Midbrain (tissue), 1 donor: ENCODE measurements around the gene NUAK1.

ENCODE experiments used
- DNase-seq: peaks from one replicate; lab custom pipeline; 2025; lab: John Stamatoyannopoulos, UW

Gene NUAK1

DNA sequence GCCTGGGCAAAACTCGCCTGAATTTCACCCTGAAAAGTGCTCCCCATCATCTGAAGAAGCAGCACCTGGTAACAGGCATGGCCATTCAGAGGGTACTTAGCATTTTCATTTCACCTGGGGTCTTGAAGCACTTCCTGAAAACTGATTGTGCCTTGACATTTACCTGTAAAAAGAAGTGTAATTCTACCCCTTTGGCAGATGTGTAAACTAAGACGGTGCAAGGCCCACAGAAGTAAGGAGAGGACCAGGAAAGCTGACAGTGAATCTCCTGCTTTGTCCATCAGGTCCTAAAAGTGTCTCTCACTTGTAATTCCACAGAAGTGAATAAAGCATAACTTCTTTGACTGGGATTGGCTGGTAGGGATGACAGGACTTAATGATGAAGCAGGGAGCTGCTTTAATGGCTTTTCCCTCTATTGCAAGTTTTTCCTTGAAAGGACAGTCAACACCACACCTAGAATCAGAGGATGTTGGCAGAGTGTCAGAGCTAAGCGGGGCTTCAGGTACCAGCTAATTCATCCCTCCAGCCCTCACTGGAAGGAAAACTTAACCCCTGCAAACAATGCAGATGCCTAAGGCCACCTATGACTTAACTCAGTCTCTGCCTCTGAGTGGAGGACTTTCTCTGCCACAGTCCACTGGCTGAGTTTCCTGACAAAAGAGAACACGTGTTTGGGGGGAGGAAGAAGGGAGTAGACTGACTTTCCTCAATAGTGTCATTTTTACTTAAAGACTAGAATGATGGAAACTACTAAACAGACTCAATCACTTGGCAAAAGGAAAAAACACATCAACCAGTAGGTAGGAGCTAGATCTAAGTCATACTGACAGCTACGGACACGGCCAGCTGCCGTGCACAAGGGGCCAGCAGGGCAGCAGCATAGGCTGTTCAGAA, 74.7 kb downstream of the NUAK1 start:
- DNase-seq = no peak

DNA sequence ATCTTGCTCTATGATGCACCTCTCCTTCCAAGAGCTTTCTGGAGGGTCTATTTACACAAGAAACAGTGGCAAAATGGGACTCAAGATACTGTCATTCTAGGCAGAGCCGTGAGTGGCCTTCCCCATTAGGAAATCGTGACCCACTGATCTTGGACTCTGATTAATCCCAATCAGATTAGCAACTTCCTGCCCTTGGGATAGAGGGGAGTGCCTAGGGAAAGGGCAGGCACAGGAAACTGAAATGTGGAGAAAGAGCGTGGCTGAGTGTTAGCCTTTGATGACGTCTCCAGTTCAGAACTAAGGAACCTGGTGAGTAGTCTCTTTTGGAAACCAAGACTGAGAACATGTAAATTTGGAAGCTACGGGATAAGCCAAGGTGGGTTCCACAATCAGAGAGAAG, 76.1 kb downstream of the NUAK1 start:
- DNase-seq = no peak

DNA sequence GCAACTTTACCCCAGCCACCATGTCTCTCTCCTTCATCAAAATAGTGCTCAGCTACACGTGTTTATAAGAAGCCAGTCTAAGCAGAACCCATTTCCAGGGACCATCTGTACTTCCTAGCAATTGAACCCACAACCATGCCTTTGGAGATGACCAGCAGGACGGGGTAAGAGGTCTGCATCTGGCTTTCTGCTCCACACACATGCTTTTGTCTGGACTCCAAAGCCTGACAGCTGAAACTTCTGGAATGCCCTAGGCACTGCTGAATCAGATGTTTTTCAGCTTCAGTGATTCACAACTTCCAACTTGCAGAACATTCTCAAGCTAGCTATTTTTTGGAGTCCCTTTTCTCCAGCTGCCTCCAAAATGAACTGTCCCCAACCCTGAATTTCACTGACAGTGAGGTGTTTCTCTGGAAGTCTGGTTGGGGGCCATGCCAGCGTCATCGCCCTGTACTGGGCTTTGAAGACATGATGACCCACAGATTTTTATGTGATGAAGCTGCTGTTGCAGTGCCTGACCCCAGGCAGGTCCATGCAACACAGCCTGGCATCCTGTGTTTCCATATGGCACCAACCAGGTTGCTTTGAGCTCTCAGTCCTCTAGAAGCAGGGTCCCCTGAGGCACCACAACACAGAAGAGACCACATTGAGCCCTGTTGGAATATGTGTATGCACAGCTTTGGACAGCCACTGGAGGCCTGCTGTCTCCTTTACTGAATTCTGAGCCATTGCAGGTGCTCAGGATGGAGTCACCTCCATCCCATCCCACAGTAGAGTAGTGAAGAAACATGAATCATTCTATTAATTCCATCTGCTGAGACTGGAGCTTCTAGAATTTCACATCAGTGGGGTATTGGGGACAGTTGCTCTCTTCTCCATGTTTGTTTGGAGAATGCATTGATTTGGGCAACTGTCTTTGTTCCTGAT, 80.2 kb downstream of the NUAK1 start:
- no peak for DNase-seq

DNA sequence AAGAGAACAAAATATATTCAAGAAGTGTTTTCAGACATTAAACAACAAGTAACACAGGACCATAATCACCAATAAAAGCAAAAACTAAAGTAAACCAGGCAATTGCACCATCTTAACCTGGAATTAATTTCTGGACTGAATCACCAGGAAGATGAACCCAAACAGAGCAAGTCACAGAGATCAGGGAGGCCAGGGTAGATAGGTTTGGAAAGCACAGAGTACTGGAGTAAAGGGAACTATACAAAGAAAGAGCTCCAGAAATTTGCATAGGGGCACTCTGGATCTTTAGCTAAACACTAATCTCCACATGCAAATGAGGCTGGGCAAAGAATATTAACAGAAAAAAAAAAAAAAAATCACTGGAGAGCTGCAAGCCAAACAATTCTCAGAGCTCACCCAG, 84.7 kb downstream of the NUAK1 start:
- DNase-seq = no peak

DNA sequence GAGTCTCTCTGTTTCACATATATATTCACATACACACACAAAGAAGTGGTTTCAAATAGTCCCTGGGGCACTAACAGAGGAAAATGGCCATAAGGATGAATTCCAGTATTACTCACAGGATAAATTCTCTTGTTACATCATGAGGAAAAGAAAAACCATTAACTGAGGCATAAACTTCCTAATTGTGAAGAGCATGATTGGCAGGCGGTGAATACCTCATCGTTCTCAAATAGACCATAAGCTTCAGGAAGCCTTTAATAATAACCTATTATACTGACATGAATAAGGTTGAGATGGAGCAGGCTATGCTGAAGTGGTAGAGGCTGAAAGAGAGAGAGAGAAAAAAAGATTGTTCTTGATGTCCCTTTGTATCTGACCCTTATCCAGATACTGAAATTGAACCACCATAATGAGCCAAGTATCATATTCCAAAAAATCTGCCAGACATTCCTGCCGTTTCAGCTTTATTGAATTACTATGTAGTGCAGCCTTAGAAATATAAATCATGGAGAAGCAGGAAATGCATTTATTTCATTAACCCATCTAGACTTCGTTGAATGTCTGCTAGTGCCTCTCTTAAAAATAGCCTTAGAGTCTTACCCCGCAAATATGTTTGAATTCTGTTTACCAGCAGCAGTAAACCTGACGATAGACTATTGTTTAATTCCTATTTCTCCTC, 86.8 kb downstream of the NUAK1 start:
- DNase-seq = no peak

DNA sequence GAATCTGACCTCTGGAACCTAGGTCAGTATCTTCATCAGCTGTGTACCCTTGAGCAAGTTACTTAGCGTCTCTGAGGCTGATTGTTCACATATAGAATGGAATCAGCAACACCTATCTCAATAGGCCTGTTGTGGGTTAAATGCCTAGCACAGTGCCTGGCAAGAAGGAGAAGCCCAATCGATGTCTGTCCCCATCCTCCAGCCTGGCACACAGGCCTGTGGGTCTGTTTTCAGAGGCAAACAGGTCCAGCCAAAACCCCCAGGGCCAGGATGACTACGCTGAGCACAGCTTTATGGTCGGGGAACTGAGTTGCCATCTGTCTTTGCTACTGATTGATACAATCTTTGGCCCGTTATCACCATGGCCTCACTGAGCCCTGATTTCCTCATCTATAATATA, 89.2 kb downstream of the NUAK1 start:
- DNase-seq = no peak

DNA sequence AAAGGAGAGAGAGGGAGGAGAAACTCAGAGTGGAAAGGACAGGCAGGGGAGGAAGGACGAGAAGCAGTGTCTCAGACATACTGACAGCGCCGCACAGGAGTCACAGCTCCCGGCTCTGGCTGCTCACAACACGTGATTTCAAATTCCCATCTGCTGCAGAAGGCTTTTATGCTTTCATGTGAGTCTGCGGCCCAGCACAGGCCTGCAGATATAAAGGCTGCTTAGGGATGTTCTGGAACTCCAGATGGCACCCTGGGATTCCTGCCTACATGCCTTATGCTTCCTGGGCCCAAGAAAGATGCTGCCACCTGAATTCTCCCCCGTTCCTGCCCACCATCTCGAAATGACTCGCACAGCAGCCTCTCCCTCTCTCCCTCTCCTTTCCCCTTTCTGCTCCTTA, 89.6 kb downstream of the NUAK1 start:
- peak; percentile 63 for DNase-seq

DNA sequence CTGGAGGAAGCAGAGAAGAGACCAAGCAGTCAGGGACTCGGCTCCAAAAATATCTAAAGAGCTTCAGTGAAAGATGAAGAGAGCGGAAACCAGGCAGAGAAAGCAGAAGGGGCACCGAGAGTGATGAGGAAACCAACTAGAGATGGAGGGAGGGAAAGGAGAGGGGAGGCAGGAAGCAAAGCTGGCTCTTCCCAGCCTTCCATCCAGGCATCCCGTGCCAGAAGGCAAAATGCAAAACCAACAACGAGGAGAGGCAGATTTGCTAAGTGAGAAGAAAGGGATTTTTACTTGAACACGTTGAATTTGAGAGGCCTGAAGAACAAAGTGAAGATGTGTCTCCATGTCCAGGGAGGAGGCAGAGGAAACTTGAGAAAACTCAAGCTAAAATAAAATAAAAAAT, 90.1 kb downstream of the NUAK1 start:
- DNase-seq = no peak

DNA sequence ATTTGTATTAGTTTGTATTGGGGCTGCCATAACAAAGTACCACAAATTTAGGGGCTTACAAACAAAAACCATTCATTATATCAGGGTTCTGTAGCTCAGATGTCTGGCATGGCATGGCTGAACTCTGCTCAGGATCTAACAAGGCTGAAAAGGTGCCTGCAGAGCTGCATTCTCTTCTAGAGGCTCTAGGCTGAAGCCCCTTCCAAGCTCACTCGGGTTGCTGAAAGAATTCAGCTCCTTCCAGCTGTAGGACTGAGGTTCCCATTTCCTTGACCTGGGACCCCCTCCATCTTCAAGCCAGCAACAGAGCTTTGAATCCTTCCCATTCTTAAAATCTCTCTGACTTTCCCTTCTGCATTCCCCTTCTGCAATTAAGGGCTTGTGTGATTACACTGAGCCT, 90.7 kb downstream of the NUAK1 start:
- no peak for DNase-seq

DNA sequence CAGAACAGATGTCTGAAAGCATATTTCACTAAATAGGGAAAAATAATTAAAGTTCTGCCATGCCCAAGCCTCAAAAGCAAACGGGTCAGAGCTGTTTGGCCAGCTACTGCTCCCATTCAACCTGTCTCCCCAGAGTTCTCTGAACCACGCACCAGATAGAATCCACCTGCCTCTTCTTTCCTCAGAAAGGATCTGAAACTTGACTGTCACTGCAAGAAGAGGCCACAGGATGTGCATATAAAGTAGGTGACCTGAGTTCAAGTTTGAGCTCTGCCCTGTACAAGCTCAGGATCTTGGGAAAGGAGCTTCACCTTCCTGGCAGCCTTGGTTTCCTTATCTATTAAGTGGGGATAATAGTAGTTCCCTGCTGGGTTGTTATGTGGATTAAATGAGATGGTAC, 91.8 kb downstream of the NUAK1 start:
- DNase-seq = no peak

DNA sequence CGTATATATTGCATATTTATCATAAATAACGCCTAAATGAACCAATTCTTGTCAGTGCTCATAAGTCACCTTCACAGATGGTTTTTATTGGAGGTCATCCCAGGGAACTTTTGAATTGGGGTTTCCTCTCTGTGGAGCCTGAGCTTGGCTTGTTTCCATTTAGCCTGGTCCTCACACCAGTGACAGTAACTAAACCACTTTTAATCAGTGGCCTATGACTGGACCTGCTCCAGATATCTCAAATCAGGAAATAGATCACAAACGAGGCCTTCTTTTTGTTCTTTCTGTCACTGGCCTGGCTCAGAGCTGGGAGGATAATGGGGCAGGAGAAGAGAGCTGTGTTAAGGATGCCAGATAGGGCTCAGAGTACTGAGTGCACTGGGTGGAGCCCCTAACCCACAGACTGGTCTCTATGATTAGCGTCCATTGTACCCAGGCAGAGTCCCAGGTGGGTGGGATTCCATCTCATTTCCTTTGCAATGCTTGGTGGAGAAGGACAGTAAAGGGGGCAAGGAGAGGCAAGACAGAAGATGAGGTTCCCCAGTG, 92.4 kb downstream of the NUAK1 start:
- no peak for DNase-seq

DNA sequence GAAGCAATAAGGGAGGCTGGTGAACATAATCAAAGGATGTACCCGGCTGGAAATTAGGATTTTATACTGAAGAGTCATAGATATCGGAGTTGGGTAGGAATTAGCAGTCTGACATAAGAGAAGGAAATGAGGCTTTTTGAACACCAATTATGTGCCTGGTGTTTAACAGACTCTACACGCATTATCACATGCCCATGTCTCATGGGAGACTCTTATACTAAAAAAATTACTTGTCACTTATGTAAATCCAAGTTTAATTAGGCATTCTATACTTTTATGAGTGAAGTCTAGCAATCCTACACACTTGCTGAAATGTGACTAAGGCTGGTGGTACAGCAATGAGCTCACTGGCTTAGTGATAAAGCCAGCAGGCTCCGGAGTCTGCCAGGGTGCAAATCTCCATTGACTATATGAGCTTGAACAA, 93.5 kb downstream of the NUAK1 start:
- no peak for DNase-seq

DNA sequence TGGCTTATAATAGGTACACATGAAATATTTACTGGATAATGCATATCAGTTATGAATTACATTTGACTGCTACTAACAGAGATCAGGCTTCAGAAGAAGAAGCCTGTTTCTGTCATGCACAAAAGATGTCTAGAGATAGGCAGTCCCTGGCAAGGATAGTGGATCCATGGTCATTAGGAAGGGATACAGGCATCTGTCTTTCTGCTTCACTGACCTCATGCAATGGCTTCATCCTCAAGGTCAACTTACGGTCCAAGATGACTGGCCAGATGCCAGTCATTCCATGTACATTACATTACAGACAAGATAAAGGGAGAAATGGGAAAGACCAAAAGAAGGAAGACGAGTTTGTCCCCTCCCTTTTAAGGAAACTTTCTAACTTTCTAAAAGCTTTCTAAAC, 94.0 kb downstream of the NUAK1 start:
- DNase-seq = no peak

DNA sequence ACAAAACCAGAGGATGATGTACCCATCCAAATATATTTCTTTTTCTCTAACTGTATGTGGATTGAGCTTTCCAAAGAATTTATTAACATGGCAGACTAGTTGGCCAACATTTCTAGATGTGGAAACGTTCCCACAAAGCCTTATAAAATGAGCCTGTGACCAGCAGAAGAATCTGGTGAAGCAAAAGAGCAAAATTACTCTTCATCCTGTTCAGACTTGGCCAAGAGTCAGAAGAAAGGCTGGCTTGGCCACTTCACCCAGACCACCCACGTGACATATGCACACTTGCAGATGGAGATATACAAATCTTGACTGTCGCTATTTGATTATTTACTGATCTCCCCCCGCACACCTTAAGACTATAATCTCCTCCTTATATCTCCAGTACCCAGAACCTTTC, 96.7 kb downstream of the NUAK1 start:
- no peak for DNase-seq

DNA sequence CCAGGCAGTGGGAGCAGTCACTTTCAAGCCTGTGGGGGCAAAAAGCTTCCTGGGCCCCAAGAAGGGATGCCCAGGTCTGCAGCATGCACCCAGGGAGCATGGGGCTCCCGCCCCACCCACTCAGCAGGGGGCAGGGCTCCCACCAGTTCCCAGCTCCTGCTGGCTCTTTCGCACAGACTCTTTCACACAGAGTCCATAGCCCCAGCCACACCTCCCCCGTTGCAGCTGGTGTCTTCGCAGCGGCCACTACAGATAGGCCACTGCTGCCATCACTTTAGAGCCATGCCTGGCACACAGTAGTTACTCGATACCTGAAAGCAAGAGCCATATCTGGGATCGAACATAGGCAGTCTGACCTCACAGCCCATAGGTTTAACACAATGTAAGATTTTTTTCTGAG, 98.2 kb downstream of the NUAK1 start:
- DNase-seq = no peak

DNA sequence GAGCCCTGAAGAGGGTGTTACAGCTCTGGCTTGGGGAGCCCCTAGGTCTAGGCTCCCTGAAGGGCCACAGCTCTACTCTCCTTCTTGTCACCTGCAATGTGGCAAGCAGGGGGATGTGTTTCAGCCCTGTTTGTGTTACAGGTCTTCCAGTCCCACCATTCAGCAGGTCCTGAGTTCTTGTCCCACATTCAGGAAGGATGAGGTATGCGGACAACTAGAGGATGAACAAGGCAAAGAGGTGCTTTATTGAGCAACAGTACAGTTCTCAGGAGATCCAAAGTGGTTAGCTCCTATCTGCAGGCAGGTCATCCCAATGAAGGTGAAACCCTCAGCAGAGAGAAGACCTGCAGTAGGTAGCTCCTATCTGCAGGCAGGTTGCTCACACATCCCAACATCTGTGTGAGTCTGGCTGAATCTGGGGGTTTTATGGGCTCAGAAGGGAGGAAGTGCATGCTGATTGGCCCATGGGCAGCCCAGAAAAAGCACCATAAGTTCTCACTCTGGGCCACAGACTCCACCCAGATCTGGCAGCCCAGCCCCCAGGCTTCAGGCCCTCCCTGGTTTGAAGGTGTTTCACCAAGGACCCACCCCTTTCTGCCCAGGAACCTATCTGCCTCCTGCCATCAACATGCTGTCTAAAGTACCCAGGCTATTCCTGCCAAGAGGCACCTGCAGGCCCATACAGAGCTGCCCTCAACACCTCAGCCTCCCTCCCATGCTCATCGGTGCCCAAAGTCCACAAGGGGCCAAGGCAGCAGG, 98.9 kb downstream of the NUAK1 start:
- no peak for DNase-seq

DNA sequence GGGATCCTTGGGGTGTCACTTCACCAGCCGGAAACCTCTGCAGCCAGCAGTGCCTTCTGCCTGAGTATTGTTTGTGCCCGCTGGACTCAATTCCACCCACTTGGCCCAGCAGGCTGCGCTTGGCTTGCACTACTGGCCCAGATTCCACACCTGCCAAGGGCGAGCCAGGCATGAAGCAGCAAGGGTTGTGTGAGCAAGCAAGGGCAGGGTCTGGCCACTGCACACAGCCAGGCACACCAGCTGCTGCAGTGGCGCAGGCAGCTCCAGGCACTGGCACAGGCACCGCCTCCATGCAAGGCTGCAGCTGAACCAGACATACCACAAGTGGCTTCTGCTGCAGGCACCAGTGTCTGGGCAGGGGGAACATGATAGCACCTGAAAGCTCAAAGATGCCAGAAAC, 99.5 kb downstream of the NUAK1 start:
- DNase-seq = no peak

DNA sequence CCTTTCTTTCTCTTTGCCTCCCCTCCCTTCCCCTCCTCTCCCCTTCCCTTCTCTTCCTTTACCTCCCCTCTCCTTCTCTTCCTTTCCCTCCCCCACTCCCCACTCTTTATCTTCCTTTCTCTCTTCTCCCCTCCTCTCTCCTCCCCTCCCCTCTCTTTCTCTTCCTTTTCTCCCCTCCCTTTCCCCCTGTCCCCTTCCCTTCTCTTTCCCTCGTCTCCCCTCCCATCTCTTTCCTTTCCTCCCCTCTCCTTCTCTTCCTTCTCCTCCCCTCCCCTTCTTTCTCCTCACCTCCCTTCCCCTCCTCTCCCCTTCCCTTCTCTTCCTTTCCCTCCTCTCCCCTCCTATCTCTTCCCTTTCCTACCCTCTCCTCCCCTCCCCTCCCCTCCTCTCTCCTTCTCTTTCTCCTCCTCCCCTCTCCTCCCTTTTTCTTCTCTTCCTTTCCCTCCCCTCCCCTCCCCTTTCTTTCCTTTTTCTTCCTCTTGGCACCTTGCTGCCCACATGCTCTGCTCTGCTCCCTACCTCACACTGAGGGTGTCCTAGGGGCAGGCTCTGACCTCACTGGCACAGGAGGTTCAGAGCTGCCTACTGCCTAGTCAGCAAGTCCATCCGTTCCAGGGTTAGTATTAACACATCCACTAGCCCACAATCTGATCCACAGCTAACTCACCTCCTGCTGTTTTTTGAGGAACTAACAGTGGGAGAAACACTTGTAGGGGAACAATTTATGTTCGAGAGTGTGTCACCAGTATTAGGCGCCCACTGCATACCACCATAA, 101.0 kb downstream of the NUAK1 start:
- DNase-seq = no peak

DNA sequence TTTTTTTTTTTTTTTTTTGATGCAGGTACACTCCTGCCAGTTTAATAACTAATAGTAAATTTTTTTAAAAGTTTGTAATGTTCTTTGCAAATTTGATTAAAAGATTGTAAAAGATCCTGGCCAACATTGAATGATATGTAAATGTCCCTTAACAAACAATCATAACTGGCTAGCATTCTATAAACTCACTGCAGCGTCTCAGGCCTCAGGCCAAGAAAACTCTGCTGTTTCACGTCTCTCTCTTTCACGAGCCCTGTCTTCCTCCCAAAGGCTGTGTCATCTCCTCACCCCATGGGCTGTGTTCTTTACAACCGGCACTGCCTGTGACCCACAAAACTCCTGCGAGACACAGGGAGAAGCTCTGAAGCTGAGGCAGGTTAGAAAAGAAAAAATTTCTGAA, 103.3 kb downstream of the NUAK1 start:
- no peak for DNase-seq

DNA sequence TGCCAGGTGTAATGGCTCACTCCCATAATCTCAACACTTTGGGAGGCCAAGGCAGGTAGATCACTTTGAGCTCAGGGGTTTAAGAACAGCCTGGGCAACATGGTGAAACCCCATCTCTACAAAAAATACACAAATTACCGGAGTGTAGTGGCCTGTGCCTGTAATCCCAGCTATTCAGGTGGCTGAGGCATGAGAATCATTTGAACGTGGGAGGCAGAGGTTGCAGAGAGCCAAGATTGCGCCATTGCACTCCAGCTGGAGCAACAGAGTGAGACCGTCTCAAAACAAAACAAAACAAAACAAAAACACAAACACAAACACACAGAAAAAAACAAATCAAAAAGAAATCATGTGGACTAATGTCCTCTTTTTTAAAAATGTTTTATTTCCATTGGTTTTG, 104.4 kb downstream of the NUAK1 start:
- no peak for DNase-seq
